Measurements from ENCODE around the gene GPR42.

The GPR42 gene, protein sequence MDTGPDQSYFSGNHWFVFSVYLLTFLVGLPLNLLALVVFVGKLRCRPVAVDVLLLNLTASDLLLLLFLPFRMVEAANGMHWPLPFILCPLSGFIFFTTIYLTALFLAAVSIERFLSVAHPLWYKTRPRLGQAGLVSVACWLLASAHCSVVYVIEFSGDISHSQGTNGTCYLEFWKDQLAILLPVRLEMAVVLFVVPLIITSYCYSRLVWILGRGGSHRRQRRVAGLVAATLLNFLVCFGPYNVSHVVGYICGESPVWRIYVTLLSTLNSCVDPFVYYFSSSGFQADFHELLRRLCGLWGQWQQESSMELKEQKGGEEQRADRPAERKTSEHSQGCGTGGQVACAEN

DNA sequence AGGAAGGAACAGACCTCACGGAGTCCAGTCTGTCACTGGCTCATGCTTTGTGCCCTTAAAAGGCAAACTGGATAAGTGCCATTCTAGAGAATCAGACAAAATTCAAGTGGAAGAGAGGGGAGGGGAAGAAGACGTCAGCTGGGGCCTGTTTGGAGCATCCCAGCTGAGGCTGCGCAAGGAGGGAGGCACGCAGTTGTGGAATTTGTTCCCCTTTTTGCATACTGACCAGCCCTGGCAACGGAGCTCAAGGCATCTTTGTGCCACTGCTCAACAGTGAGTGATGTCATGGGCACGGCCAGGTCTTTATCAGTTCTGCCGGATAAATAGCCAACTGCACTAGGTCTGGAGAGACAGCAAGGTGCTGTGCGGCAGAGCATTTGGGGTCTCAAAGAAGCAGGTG, at the start of gene GPR42:
GPR42 (plus strand) TSS at position 347 of the 400 bp plus-strand sequence. CDS start 292 bp downstream, outside the sequence.
- DNase-seq (ENCODE audit: low read depth), result no peak

GRCh38 chr19:35321291-35321690, 49.6 kb upstream of the GPR42 start:
- DNase-seq (ENCODE audit: low read depth), result no peak

DNA sequence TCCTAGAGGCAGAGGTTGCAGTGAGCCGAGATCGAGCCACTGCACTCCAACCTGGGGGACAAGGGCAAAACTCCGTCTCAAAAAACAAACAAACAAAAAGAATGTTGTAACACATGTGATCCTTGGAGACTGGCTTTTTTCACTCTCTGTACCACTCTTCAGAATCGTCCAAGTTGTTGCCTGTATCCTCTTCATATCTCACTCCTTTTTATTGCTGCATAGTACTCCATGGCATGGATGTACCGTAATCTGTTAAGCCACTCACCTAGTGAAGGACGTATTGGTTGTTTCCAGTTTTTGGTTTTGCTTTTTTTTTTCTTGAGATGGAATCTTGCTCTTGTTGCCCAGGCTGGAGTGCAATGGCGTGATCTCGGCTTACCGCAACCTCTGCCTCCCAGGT, 48.9 kb upstream of the GPR42 start:
- no peak for DNase-seq (ENCODE audit: low read depth)

GRCh38 chr19:35327642-35328041, 43.2 kb upstream of the GPR42 start:
- no peak for DNase-seq (ENCODE audit: low read depth)

GRCh38 chr19:35328851-35329285, 42.0 kb upstream of the GPR42 start, which contains the start of gene CD22:
Gene CD22, plus strand, starts transcription at chr19:35329187. Its CDS starts 2,854 bp downstream, at chr19:35332041.
- no peak for DNase-seq (ENCODE audit: low read depth)

GRCh38 chr19:35329323-35329722, 41.5 kb upstream of the GPR42 start:
- DNase-seq (ENCODE audit: low read depth), result no peak

DNA sequence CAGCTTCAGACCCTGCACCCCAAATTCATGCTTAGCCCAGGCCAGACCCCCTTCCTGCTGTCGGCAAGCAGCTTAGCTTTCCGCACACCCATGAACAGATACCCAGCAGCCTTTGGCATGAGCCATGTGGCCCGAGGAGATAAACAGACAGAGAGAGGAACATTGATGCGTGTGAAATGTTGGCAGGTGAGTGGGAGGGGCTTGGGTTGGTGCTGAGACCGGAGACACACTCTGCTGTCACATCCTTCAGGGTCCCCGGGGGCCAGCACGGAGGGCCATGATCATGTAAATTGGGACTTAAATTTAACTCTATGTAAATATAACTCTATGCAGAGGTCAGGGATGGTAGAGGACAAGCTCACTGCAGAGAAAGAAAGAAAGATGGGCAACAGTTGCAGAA, 40.4 kb upstream of the GPR42 start:
- DNase-seq (ENCODE audit: low read depth), result no peak

GRCh38 chr19:35331551-35332214, 39.2 kb upstream of the GPR42 start:
- no peak for DNase-seq (ENCODE audit: low read depth)

- DNase-seq (ENCODE audit: low read depth), result no peak
These were observed 38.1 kb upstream of the GPR42 start for GRCh38 chr19:35332817-35333216.

DNA sequence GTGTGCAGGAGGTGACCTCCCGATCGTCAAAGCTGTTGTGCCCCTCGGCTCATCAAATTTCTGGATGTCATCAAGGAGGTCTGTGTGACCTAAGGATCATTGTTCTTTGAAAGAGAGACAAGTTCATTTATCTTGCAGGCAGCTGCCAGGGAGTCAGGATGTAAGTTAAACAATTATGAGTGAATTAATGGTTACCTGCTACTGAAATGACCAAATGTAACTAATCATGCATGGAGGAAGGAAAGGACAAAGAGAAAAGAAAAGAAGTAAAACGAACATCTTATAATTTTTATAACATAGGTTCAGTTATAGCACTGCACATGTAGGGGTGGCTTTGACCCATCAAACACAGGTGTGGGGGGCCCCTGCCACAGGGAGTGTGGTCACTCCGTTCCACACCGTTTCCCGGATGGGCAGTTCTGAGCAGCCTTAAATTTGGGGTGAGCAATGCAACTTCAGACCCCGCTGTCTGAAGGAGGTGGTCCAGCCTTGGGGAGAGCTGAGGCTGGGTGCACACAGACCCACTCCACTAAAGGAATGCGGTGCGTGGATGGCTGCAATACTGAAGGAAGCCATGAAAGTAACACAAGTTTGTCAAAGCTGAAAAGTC, 36.6 kb upstream of the GPR42 start:
- DNase-seq (ENCODE audit: low read depth), result no peak

DNA sequence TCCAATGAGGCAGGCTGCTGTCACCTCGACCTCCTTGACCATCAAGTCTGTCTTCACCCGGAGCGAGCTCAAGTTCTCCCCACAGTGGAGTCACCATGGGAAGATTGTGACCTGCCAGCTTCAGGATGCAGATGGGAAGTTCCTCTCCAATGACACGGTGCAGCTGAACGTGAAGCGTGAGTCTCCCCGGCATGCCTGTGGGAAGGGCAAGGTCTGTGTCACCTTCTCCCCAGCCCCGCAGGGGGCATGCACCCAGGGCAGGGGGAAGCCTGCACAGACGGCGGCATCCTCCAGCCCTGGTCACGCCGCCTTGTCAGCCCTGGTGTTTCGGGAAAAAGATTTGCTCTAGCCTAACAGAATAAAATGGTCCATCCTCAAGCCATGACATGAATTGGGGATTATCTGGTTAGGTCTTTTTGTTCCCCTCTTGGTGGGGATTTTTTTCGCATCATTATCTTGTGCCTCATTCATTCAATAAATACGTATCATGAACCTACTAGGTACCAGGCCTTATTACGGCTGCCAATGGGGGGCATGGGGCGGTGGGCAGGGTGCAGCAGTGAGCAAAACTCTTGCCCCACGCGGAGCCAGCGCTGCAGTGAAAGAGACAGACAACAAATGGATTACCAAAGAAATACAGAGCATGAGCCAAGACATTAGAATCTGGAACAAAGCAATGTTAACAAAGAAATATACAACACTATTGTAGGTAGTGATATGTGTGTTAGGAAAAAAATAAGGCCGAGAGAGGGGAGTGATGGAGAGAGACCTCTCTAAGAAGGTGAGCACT, 34.5 kb upstream of the GPR42 start:
- no peak for DNase-seq (ENCODE audit: low read depth)

- no peak for DNase-seq (ENCODE audit: low read depth)
These were observed 33.5 kb upstream of the GPR42 start for GRCh38 chr19:35337097-35337983.

- DNase-seq (ENCODE audit: low read depth), result no peak
These were observed 32.9 kb upstream of the GPR42 start for GRCh38 chr19:35337984-35338296.

DNA sequence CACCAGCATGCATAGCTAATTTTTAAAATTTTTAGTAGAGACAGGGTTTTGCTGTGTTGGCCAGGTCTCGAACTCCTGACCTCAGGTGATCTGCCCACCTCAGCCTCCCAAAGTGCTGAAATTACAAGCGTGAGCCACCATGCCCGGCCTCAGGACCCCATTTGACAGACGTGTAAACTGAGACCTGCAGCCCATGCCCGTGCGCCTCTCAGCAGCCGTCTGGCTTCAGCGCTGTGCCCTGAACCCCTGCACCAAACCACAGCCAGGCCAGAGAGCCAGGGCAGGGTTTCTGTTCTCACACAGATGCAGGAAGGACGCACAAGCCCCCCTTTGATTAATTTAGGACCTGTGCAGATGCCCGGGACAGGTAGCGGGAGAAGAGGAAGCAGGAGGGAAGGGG, 30.4 kb upstream of the GPR42 start:
- no peak for DNase-seq (ENCODE audit: low read depth)

- no peak for DNase-seq (ENCODE audit: low read depth)
These were observed 29.9 kb upstream of the GPR42 start for GRCh38 chr19:35341006-35341405.

DNA sequence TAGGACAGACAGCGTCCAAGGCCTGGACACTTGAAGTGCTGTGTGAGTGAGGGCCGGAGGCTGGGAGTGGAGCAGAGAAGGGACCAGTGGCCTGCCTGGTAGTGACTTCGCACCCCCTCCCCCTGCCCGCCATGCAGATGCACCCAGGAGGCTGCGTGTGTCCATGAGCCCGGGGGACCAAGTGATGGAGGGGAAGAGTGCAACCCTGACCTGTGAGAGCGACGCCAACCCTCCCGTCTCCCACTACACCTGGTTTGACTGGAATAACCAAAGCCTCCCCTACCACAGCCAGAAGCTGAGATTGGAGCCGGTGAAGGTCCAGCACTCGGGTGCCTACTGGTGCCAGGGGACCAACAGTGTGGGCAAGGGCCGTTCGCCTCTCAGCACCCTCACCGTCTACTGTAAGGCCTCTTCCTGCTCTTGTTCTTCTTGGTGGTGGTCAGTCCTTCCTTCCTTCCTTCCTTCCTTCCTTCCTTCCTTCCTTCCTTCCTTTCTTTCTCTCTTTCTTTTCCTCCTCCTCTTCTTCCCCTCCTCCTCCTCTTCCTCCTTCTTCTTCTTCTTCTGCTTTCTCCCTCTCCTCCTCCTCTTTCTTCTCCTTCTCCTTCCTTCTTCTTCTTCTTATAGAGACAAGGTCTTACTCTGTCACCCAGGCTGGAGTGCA, 29.2 kb upstream of the GPR42 start:
- DNase-seq (ENCODE audit: low read depth), result no peak

DNA sequence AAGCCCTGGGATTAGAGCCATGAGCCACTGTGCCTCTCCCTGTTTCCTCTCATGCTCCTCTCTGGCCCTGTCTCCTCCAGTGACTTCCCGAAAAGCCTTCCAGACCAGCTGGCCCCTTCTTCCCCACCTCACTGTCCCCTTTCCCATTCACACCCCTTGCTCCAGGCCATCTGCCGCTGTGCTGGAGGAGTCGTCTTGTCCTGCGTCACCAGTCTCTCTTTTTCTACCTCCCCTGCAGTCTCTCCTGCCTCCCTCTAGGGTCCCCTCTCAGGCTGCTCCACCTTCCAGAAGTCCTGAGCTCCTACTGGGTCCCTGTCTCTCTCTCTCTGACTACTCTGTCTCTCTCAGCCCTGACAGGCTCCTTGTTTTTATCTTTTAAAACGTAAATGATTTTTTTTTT, 28.4 kb upstream of the GPR42 start:
- no peak for DNase-seq (ENCODE audit: low read depth)

DNA sequence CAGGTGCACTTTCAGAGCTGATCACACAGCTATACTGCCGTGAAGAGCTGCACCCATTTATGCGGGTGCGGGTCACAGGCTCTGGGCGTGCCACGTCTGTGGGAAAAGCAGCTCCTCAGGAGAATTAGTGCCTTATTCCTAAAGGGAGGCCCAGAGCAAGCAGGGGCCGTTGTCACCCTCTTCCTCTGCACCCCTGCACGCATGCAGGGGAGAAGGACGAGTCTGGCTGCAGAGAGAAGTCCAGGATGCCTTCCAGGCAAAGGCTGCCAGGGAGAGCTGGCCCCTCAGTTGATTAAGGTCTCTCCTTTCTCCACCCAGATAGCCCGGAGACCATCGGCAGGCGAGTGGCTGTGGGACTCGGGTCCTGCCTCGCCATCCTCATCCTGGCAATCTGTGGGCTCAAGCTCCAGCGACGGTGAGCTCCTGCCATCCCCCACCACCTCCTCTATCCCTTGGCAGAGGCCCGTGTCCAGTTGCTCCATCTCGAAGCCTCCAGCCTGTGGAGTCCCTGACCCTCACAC, 26.3 kb upstream of the GPR42 start:
- DNase-seq (ENCODE audit: low read depth), result no peak

GRCh38 chr19:35345671-35346111, 25.2 kb upstream of the GPR42 start:
- DNase-seq (ENCODE audit: low read depth), result no peak

GRCh38 chr19:35346193-35347052, 24.4 kb upstream of the GPR42 start:
- DNase-seq (ENCODE audit: low read depth), result no peak
